ENCODE results near the gene PPP1R11. TPM values are rescaled to one million over a fixed set of nuclear protein-coding genes. Genes with fewer than 3 reads are reported as not detected.

The PPP1R11 gene
- total and polyA plus RNA-seq, 2 experiments from 2014 or later, result 19.6 to 26.6 TPM

DNA sequence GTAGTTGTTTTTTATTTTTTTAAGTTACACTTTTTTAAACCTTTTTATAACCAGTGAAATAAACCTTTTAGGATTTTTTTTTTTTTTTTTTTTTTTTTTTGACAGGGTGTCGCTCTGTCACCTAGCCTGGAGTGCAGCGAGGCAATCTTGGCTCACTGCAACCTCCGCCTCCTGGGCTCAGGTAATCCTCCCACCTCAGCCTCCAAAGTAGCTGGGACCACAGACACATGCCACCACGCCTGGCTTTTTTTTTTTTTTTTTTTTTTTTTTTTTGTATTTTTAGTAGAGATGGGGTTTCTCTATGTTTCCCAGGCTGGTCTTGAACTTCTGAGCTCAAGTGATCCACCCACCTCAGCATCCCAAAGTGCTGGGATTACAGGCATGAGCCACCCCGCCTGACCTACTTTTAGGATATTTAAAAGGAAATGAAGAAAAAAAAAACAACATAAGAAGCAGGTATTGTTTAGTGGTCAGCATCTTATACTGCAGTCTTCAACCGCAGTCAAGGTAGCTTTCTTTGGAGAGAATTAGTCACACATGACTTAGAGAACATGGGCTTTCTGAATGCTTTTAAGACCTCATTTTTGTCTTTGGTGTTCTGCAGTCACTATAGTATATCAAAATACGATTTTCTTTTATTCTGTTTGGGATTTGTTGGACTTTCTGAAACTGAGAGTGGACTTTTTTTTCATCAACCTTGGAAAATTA lies 4.4 kb upstream of the PPP1R11 start (continued):
- no peak for TF ChIP-seq EZH2phosphoT487 (IDR thresholded peaks at IDR 0.05; ENCODE audit: unreplicated experiment)
- TF ChIP-seq, protein P1, sequence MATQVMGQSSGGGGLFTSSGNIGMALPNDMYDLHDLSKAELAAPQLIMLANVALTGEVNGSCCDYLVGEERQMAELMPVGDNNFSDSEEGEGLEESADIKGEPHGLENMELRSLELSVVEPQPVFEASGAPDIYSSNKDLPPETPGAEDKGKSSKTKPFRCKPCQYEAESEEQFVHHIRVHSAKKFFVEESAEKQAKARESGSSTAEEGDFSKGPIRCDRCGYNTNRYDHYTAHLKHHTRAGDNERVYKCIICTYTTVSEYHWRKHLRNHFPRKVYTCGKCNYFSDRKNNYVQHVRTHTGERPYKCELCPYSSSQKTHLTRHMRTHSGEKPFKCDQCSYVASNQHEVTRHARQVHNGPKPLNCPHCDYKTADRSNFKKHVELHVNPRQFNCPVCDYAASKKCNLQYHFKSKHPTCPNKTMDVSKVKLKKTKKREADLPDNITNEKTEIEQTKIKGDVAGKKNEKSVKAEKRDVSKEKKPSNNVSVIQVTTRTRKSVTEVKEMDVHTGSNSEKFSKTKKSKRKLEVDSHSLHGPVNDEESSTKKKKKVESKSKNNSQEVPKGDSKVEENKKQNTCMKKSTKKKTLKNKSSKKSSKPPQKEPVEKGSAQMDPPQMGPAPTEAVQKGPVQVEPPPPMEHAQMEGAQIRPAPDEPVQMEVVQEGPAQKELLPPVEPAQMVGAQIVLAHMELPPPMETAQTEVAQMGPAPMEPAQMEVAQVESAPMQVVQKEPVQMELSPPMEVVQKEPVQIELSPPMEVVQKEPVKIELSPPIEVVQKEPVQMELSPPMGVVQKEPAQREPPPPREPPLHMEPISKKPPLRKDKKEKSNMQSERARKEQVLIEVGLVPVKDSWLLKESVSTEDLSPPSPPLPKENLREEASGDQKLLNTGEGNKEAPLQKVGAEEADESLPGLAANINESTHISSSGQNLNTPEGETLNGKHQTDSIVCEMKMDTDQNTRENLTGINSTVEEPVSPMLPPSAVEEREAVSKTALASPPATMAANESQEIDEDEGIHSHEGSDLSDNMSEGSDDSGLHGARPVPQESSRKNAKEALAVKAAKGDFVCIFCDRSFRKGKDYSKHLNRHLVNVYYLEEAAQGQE (IDR thresholded peaks at IDR 0.05; ENCODE audit: unreplicated experiment), result no peak

DNA sequence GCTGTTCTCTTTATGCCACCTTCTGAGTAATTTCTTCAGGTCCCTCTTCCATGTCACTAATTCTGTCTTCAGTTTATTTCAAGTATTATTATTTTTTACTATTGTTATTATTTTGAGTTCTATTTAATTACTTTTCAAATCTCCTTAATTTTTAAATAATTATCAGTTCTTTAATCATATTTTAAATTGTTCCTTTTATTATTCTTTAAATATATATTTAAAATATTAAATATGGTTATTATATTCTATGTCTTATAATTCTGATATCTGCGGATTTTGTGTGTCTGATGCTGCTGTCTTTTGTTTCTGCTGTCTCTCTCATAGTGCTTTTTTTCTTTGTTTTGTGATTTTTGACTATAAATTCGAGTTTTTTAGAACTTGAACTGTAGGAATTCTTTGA lies 3.7 kb upstream of the PPP1R11 start:
- H3K36me3 ChIP-seq (ENCODE audit: insufficient read depth), result no peaks in the 10 kb centered on the region
- no peaks in the 10 kb centered on the region for H4K20me1 ChIP-seq (replicated peaks; ENCODE audit: insufficient read depth)
- H3K36me3 Mint-ChIP-seq (ENCODE audit: low read depth), result no peaks in the 10 kb centered on the region; the same call in 1 of the 3 replicates
- H3K4me1 Mint-ChIP-seq, result peaks cover 17% of the 10 kb centered on the region
- peaks cover 7% of the 10 kb centered on the region for H3K27me3 Mint-ChIP-seq (ENCODE audit: insufficient read depth, low read depth, poor library complexity)
- H3K4me1 ChIP-seq (ENCODE audit: insufficient read depth), result peaks cover 20% of the 10 kb centered on the region
- no peaks in the 10 kb centered on the region for H3K9me2 ChIP-seq (ENCODE audit: insufficient read depth)
- H2AFZ ChIP-seq, result no peak overlapping the region
- H3K27me3 ChIP-seq (ENCODE audit: insufficient read depth), result no peaks in the 10 kb centered on the region
- H3K79me2 ChIP-seq (replicated peaks; ENCODE audit: insufficient read depth), result peaks cover 10% of the 10 kb centered on the region; the same call in 1 of the 2 replicates
- no peaks in the 10 kb centered on the region for H3K9me3 Mint-ChIP-seq
- no peak overlapping the region for H3K27ac Mint-ChIP-seq
- H3K4me3 Mint-ChIP-seq, result peak overlapping the region; percentile 7; the same call in 1 of the 3 replicates
- ATAC-seq (no peak), DNase-seq (ENCODE audit: low spot score) (no peak)
- H3K4me2 ChIP-seq, result no peak overlapping the region
- H3K4me3 ChIP-seq, result no peak overlapping the region
- no peak overlapping the region for H3K27ac ChIP-seq (ENCODE audit: low read depth)
- peaks cover 11% of the 10 kb centered on the region; the same call in 1 of the 2 replicates for H3F3A ChIP-seq (replicated peaks; ENCODE audit: low read depth)
- TF ChIP-seq, protein P1 (IDR thresholded peaks at IDR 0.05; ENCODE audit: unreplicated experiment), result no peak
- TF ChIP-seq NANOG (IDR thresholded peaks at IDR 0.05; ENCODE audit: borderline replicate concordance), result no peak
- TF ChIP-seq EZH2phosphoT487 (IDR thresholded peaks at IDR 0.05; ENCODE audit: unreplicated experiment), result no peak
- no peak for TF ChIP-seq ZNF114 (CRISPR knock-in tag; IDR thresholded peaks at IDR 0.05)
- TF ChIP-seq, protein P2, sequence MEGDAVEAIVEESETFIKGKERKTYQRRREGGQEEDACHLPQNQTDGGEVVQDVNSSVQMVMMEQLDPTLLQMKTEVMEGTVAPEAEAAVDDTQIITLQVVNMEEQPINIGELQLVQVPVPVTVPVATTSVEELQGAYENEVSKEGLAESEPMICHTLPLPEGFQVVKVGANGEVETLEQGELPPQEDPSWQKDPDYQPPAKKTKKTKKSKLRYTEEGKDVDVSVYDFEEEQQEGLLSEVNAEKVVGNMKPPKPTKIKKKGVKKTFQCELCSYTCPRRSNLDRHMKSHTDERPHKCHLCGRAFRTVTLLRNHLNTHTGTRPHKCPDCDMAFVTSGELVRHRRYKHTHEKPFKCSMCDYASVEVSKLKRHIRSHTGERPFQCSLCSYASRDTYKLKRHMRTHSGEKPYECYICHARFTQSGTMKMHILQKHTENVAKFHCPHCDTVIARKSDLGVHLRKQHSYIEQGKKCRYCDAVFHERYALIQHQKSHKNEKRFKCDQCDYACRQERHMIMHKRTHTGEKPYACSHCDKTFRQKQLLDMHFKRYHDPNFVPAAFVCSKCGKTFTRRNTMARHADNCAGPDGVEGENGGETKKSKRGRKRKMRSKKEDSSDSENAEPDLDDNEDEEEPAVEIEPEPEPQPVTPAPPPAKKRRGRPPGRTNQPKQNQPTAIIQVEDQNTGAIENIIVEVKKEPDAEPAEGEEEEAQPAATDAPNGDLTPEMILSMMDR (conservative IDR thresholded peaks at IDR 0.05; ENCODE audit: low read depth in 2 of 2), result no peak
- TF ChIP-seq, protein P3, sequence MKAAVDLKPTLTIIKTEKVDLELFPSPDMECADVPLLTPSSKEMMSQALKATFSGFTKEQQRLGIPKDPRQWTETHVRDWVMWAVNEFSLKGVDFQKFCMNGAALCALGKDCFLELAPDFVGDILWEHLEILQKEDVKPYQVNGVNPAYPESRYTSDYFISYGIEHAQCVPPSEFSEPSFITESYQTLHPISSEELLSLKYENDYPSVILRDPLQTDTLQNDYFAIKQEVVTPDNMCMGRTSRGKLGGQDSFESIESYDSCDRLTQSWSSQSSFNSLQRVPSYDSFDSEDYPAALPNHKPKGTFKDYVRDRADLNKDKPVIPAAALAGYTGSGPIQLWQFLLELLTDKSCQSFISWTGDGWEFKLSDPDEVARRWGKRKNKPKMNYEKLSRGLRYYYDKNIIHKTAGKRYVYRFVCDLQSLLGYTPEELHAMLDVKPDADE (IDR thresholded peaks at IDR 0.05), result no peak
- TF ChIP-seq CREB1 (CRISPR knock-in tag; IDR thresholded peaks at IDR 0.05; ENCODE audit: low read depth), result no peak
- TF ChIP-seq STAT1 (IDR thresholded peaks at IDR 0.05; ENCODE audit: unreplicated experiment), result no peak
- no peak for TF ChIP-seq POLR2AphosphoS5 (IDR thresholded peaks at IDR 0.05; ENCODE audit: low read depth)
- TF ChIP-seq JUNB (IDR thresholded peaks at IDR 0.05; ENCODE audit: unreplicated experiment), result no peak
- no peak for TF ChIP-seq ZNF331 (CRISPR knock-in tag; IDR thresholded peaks at IDR 0.05; ENCODE audit: low read depth)
- TF ChIP-seq EZH2 (IDR thresholded peaks at IDR 0.05; ENCODE audit: low read depth, unreplicated experiment), result no peak
